ENCODE results near the gene NFAM1.

Gene NFAM1

DNA sequence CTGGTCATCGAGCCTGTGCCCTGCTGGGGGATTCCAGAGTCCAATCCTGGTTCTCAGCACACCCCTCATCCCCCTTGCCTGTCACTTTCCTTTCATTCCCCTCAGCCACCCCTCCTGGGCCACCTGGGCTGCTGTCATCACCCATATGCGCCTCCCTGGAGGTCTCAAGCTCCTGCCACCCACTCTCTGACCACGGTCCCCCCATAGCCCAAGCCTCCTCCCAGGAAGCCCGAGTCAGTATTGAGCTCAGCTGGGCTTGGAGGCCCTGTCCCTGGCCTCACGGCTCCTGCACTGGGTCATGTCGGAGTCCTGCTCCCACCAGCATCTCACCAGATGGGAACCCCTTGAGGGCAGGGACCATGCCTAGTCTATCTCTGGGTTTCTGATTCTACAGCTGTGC is 44.6 kb downstream of the NFAM1 start:
- DNase-seq (ENCODE audit: extremely low spot score, insufficient read length, low read depth) (no peak), FAIRE-seq (no peak)

DNA sequence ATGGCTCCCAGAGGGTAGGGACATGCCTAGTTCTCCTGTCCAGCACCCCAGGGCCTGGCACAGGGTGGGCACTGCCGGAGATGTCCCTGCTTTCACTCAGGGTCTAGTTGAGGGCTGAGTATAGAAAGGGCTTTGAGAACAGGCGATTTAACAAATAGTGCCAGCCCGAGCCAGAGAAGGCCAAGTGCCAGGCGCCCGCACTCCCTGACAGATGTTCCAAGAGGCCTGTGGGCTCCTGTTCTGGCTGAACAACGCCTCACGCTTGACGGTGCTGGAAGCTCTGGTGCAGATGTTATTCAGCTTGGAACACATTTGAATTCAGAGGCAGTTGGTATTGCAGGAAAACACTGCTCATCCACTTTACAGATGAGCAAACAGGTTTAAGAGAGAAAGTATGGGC is 46.5 kb downstream of the NFAM1 start:
- FAIRE-seq: no peak

GRCh38 chr22:42384506-42384905 is 47.7 kb downstream of the NFAM1 start:
- DNase-seq (ENCODE audit: extremely low spot score, insufficient read length, low read depth) (no peak), FAIRE-seq (no peak)

More for the DNA sequence above, 46.5 kb downstream of the NFAM1 start:
- no peak for DNase-seq (ENCODE audit: extremely low spot score, insufficient read length, low read depth)

GRCh38 chr22:42383851-42384417 is 48.3 kb downstream of the NFAM1 start:
- FAIRE-seq (no peak), DNase-seq (ENCODE audit: extremely low spot score, insufficient read length, low read depth) (no peak)

DNA sequence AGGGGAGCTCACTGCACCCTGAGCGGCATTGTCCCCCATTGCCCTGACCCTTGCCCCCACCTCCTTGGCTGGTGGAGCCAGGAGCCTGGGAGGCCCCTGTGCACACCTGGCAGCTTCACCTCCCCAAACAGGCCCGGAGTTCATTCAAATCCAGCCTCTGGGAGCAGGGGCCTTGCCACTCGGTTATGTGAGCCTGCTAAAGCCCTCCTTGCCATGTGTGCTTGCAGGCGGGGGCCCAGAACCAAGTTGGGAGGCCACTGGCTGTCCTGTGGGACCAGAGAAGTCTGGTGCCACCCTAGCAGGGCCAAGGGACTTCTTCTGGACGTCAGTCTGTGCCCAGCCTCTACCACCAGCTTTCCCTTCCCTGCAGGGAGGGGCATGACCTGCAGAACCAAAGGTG is 48.9 kb downstream of the NFAM1 start:
- DNase-seq (ENCODE audit: extremely low spot score, insufficient read length, low read depth) (no peak), FAIRE-seq (no peak)

GRCh38 chr22:42380769-42381551 is 51.2 kb downstream of the NFAM1 start:
- DNase-seq (ENCODE audit: extremely low spot score, insufficient read length, low read depth) (no peak), FAIRE-seq (no peak)

- FAIRE-seq: no peak
- no peak for DNase-seq (ENCODE audit: extremely low spot score, insufficient read length, low read depth)
Observed at GRCh38 chr22:42379966-42380537, 52.2 kb downstream of the NFAM1 start.

GRCh38 chr22:42376711-42377554 is 55.3 kb downstream of the NFAM1 start:
- DNase-seq (ENCODE audit: extremely low spot score, insufficient read length, low read depth) (no peak), FAIRE-seq (no peak)

DNA sequence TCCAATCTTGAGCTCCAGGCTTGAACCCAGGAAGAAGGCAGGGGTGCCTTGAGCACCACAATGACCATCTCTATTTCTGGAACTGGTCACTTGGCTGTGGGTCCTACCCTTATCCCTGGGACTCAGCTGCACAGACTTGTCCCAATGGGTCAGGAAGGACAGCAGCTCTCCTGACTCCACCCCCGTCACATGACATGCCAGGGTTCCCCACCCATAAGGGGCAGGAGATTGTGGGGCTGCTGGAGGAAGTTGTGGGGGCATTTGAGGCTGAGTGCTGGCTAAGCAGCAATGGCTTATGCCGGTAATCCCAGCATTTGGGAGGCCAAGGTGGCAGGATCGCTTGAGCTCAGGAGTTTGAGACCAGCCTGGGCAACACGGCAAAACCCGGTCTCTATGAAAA is 56.2 kb downstream of the NFAM1 start:
- no peak for FAIRE-seq
- DNase-seq (ENCODE audit: extremely low spot score, insufficient read length, low read depth): no peak

DNA sequence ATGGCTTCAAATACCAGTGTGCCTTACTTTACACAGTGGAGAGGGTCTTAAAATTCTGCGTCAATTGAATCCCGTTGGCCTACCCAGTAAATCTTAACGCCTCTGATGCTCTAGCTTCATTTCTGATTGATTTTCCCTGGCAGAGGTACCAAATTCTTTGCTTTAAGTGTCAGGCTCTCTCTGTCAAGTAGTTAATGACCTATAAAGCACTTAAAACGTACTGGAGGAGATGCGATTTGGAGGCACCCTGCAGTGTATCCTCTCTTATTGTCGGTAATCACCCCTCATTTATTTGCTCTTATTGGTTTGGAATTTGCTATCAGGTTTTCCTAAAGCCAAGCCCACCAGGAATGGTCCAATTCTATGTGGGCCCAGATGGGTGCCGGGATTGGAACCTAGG is 59.2 kb downstream of the NFAM1 start:
- no peak for DNase-seq (ENCODE audit: extremely low spot score, insufficient read length, low read depth)

GRCh38 chr22:42371501-42371900 is 60.7 kb downstream of the NFAM1 start:
- FAIRE-seq (no peak), DNase-seq (ENCODE audit: extremely low spot score, insufficient read length, low read depth) (no peak)

More for the DNA sequence above, 59.2 kb downstream of the NFAM1 start:
- FAIRE-seq: no peak

DNA sequence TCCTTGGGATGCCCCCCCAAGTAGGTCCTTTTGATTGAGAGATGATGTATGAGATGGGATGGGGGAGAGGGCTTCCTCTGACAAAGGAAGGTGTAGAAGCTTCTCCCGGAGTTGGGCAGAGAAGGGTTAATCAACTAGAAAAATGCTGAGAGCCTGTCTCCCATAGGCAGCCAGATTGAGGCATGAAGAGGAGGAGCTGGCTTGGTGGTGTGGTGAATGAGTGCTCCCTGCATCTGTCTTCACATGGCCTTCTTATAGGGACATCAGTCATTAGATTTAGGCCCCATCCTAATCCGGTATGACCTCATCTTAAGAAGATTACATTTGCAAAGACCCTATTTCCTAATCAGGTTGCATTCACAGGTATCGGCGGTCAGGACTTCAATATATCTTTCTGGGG is 61.1 kb downstream of the NFAM1 start:
- DNase-seq (ENCODE audit: extremely low spot score, insufficient read length, low read depth) (no peak), FAIRE-seq (no peak)

GRCh38 chr22:42369250-42370041 is 62.8 kb downstream of the NFAM1 start:
- DNase-seq (ENCODE audit: extremely low spot score, insufficient read length, low read depth) (peak; percentile 94), FAIRE-seq (peak; percentile 97)

GRCh38 chr22:42368379-42369249 is 63.6 kb downstream of the NFAM1 start:
- no peak for DNase-seq (ENCODE audit: extremely low spot score, insufficient read length, low read depth)
- no peak for FAIRE-seq

DNA sequence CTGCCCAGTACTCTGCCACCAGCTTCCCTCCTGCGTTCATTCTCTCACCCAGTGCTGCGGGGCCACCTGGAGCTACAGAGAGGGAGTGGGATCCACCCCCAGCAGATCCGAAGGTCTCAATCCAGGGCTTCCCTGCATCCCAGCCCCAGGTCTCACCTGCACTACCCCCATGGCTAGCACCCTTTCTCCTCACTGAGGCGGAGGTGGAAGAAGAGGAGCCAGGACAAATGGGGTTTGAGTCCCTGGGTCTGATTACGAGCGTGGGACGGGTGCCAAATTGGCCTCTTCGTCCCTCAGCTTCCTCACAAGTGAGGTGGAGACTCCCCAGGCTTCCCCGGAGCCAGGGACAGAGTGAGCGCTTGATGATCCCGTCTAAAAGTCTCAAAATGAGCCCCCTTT is 64.2 kb downstream of the NFAM1 start:
- no peak for DNase-seq (ENCODE audit: extremely low spot score, insufficient read length, low read depth)
- no peak for FAIRE-seq

DNA sequence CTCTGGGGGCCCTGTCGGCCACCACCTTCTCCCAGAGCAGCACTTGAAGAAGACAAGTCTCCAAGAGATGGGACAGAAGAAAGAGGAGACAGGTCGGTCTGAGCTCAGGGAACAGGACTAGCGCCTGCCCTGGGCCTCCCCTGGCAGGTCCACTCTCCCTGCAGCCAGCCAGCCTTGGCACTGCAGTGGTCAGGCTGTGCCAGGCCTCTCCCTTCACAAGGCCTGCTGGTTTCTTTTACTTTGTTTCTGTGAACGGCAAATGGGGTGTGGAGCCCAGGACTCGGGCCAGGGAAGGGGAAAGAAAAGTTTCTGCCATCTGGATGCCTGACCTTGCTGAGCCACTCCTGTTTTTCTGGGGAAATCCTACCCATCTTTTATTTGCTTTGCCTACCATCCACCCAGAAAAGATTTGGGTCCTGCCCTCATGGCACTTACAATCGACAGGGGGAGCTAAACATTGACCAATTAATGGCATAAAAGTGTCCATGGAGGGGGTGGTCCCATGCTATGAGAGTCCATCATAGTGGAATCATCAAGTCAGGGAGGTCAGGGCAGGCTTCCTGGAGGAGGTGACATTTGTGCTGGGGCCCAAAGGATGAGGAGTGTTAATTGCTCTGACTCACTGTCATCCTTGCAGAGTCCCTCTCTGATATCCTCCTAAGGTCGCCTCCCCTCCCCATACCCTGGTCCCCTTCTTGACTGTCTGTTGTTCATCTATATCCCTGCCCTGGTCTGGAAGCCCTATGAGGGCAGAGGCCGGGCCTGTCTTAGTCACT is 65.2 kb downstream of the NFAM1 start:
- no peak for FAIRE-seq
- no peak for DNase-seq (ENCODE audit: extremely low spot score, insufficient read length, low read depth)

GRCh38 chr22:42365942-42366695 is 66.1 kb downstream of the NFAM1 start:
- no peak for FAIRE-seq

More at GRCh38 chr22:42365942-42366695, 66.1 kb downstream of the NFAM1 start:
- no peak for DNase-seq (ENCODE audit: extremely low spot score, insufficient read length, low read depth)
